Pons (tissue), 1 donor: ENCODE measurements around the gene NR4A1.

Experiments used
- DNase-seq: peaks from one replicate; pipeline ENCODE4 v3.0.0-alpha.2; 2016; ENCODE audit warnings: low spot score

The NR4A1 gene

DNA sequence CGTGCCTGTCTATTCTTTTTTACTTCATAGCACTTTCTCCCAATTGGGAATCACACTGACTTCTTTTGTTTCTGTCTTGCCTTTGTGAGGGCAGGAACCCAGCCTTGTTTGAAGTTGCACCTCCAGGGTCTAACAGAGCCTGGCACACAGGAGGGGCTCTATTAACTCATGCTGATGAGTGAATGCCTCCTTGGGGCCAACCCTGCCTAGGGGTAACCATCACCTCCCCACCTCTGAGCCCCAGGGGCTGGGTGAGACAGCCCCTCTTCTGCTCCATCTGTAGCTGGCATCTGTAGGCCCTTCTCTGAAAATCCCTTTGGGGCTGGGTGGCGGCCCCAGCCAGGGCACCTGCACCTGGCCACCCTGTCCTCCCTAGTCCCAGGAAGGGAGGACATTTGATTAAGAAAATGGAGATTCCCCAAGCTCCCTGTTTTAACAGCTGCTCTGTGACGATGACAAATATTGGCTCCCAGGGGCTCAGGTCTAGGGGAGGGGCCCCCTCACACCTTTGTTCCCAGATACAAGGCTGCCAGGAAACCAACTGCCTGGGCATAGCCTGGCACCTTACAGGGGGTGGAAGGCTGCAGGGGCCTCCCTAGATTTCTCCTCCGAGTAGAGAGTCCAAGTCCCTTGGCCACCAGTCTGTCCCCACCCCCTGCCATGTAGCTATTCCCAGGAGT lies 32.7 kb upstream of the NR4A1 start:
- no peak for DNase-seq

DNA sequence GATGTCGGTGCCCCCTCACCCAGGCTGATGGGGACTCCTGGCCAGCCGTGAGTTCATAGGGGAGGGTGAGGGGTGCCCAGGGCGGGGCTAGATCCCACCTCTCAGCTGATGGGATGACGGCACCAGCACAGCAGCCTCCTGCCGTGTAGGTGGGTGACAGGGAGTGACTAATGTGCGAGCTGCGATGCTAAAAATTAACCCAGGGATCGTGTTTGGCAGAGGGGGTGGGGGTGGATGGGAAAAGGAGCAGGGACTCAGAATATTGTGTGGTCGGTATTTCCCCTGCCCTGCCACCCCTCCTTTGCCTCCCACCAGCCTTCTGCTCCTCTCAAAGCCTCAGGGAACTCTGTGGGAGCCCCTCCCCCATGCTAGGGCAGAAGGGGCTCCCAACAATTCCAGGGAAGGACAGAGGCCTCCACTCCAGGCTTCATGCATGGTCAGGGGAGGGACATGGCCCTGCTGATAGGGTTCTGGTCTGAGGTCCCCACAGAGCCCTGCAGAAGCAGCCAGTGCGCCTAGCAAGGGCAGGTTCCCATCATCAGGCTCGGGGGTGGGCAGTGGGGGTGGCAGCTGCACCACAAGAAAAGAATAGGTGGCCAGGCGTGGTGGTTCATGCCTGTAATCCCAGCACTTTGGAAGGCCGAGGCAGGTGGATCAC lies 32.0 kb upstream of the NR4A1 start:
- DNase-seq = no peak

DNA sequence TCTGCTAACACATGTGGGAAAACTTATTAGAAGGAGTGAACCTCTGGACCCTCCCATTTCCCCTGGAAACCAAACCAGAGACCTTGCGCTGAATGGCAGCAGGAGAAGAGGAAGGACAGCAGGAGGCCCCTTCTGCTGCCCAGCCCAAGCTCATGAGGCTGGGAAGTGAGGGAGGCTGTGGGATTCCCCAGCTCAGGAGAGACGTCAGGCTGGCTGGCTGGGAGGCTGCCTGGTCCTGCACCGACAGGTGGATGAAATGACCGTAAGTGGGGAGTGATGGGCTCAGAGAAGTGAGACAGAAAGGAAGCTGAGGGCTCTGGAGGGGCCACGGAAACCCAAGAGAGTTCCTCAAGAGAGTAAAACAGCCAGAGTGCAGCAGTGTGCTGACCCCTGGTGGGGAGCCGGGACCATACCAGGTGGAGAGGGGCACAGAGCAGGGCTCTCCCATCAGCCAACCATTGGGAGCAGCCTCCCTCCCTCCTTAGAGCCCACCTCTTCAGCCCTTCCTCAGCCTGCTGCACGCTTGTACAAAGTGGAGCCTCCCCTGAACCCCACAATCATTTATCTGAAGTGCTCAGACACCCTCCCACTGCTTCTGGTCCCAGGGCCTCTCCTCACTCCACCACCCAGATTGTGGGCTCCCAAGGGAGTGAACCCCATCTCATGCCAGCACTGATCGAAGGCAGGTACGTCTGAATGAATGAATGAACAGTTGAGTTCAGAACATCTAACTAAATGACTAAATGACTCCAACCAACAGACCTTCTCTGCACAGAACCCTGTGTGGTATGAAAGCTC lies 30.5 kb upstream of the NR4A1 start:
- no peak for DNase-seq

DNA sequence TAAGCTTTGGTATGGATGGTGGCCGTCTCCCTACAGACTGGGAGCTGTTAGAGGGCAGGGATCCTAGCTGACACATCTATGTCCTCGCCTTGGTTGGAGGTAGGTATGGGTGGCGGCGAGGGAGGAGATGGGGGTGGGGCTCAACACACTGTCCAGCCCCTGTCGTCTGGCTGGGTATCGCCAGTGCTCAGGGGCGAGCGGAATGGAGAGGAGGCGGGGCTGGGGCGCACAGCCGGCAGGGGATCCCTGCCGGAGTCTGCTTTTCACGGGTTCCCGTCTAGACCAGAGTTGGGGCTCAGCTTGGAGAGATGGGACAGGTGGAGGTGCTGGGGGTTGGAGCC lies 28.4 kb upstream of the NR4A1 start:
- no peak for DNase-seq

DNA sequence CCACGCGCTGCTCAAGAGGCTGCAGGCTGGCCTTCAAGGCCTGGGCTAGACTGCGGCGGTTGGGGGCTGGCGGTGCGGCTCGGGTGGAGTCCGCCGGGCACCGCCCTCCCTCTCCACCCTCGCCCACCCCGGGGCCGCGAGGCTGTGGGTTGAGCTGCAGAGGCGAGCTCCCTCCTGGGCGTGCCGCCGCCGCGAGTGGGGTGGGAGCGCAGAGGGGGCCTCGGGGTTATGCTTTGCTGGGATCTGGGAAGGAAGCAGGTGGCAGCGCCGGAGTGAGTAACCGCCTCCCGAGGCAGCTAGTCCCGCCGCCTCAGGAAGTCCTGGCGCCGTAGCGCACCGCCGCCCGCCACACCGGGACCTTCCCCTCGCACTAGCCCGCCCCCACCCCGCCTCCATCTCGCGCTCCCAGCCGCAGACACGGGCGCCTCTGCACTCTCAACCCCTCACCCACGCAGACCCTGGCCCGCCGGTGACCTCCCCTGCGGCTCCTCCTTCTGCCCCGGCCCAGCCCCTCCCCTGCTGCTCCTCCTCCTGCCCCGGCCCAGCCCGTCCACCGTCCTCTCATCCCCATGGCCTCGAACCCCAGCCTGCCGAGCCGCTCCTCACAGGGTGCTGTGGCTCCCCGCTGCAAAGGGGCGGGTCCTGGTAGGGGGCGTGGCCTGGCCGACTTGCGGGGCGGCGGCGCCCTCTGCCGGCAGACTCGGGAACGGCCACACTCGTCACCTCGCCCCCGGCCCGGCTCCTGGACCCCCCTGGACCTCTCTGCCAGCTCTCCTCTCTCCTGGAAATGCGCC lies 27.9 kb upstream of the NR4A1 start:
- peak; percentile 52 for DNase-seq

DNA sequence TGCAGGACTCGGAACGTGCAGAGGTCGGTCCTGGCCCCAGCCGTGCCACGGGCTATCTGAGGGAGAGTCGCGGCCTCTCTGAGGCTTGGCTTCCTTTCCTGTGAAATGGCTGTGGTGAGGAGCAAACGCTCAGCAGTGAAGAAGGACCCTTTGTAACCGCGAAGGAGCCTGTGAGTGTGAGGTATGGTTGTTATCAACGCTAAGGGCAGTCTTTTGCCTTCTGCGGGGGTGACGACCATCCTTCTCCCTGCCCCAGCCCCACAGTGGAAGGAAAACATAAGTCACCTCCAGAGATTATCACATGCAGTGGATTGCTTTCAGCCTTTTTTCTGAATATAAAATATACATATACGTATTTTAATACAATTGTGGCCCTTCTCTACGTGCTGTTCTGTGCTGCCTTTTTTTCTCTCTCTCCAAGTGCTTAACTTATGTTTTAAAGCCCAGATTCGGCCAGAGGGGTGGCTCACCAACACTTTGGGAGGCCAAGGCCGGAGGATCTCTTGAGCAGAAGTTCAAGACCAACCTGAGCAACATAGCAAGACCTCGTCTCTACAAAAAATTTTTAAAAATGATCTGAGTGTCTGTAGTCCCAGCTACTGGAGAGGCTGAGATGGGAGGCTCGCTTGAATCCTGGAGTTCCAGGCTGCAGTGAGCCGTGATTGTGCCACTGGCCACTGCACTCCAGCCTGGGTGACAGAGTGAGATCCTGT lies 27.1 kb upstream of the NR4A1 start:
- DNase-seq = no peak

DNA sequence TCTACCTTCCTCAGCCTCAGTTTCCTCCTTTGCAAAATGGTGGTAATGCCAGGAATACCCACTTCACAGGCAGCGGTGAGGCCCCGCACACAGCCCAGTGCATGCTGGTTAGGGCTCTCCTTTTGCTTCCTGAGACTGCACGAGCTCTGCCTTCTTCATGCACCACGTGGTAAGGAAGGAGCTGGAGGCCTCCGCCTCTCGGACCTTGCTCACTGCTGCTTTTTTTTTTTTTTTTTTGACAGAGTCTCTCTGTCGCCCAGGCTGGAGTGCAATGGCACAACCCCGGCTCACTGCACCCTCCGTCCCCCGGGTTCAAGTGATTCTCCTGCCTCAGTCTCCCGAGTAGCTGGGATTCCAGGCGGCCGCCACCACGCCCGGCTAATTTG lies 26.4 kb upstream of the NR4A1 start:
- DNase-seq = peak; percentile 47

DNA sequence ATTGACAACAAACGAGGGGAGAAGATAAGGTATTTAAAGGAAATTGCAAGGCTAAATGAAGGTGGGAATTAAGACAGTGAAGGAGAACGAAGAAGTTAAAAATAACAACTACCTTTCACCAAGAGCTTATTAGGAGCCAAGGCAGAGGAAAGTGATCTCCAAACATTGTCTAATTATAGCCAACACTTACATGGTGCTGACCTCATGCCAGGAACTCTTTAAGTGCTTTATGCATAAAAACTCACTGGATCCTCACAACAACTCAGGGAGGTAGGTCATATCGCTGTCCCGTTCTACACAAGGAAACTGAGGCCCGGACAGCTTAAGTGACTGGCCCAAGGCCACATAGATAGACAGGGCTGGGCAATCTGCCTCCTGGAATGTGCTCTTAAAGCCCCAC lies 25.0 kb upstream of the NR4A1 start:
- DNase-seq = no peak

DNA sequence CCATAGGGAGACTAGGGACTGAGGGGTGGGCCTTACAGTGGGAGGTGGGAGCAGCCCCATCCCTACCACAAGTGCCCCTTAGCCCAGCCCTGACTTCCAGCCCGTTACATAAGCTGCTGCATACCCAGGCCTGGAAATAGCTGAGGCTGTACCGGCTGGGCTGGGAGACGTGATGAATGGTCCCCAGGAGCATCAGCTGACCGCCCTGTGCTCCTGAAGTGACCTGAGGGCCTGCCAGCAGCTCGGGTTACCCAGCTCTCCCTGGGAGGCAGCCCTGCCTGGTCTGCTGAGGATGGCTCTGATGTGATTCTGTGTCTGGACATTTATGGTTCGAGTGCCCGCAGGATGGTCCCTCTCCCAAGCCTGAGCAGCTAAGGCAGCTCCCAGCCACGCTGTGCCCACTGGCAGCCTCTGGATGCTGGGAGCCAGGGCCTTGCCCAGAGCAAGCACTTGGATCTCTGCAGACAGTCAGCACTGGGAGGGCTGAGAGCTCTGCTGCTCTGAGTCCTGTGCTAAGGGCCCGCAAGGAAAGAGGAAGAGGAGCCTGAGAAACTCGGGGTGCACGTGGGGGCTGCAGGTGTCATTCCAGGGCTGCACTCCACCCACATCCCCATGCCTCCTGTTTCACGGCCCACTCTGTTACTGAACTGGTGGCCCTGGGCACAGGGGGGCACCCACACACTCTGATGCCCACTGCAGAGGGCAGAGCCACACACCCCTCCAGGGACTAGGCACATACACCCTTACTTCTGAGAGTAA lies 24.0 kb upstream of the NR4A1 start:
- DNase-seq = no peak

DNA sequence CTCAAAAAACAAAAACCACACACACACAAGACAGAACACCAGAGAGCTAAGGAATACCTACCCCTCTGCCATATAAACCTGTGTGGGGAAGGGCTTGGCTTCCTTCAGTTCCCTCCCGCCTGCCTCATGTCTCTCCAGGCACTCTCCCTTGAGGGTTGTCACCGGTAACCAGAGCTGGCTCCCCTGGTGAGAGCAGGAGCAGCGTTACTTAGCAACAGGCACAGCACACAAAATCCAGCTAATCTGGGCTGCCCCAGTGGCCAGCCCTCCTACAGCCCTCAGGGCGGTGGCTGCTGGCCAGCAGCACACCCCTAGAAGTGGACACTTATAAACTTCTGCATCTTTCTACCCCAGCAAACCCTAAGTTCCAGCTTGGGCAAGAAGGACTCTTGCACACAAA lies 21.6 kb upstream of the NR4A1 start:
- DNase-seq = no peak

DNA sequence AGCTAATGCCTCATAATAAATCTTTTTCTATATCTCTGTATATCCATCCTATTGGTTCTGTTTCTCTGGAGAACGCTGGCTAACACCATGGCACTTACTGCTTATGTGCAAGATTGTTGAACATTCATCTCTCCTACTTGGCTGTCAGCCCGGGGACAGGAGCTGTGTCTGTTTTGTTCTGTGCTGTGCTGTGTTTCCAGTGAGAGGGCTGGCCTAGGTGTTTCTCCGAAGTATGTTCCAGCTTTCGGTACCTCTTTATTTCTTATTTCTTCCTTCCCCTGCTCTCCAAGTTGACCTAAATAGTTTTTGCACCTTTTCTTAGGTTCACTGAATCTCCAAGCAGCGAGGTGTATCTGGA lies 18.8 kb upstream of the NR4A1 start:
- DNase-seq = peak; percentile 78

DNA sequence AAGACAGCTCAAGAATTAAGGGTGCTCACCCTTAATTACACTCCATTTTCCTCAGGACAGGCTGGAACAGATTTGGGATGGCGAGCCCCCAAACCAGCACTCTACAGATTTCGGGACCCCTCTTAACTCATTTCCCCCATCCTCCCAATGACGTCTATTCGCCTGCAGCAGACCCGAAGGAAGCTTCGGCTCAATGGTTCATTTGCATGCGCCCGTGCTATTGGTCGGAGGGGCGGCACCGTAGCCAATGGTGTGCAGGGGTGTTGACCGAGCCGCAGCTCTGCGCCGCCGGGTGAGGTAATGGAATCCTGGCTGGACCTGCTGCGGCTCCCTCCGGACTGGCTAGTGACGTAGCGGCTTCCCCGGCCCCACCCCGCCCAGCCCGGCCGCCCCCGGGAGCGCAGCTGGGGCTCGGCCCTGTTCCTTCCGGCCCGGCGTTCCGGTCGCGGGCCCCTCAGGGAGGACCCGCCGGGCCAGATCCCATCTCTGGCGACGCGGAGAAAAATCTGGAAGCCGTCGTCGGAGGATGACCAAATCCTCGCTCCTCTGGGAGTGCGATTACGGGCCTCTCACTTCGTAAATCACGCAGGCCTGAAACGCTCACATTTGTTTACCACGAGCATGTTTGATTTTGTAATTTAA lies 18.3 kb upstream of the NR4A1 start:
- peak; percentile 95 for DNase-seq

DNA sequence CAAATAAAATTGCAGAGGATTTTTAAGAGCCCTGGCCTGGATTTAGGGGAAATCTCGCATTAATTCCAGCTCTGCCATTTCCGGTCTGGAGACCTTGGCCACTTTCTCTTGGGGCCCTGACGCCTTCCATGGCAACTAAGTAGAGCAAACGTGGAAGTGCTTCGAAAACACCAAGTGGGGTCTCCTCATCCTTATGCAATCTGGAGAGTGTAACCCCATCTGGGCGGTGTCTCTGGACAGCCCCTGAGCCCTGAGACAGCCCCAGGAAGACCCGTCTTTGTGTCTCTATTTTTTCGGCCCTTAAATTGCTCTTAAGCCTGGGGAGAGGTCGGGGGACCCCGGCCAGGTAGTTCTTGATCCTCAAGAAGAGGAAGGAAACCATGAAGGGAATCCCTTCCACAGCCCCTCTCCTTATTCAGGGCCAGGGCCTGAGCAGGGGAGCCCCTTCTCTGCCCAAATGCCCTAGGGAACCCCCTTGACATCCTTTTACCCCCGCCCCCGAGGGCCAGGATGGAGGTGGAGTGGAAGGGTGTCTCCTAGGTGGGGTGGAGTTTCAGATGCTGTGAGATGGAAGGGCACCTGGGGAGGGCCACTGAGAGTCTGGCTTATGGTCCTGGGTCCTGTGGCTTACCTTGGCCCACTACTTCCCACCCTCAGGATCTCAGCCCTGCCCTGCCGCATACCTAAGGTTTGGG lies 17.6 kb upstream of the NR4A1 start:
- no peak for DNase-seq

DNA sequence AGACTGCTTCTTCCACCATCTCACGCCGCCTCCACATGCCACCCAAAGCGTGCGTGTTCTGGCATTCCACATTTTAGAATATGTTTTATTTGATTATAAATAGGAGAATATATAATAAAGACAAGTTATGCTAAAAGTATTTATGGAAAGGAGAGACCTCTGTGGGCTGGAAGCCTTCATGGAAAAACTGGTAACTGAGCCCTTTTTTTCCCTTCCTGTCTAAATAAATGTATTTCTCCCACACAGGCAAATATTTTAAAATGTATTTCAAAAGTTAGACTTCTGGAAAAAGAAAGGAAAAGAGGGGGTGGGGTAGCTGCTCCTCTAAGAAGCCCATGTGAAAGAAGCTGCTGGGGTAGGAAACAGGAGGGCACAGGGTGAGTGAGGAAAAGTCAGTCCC lies 16.1 kb upstream of the NR4A1 start:
- DNase-seq = no peak

DNA sequence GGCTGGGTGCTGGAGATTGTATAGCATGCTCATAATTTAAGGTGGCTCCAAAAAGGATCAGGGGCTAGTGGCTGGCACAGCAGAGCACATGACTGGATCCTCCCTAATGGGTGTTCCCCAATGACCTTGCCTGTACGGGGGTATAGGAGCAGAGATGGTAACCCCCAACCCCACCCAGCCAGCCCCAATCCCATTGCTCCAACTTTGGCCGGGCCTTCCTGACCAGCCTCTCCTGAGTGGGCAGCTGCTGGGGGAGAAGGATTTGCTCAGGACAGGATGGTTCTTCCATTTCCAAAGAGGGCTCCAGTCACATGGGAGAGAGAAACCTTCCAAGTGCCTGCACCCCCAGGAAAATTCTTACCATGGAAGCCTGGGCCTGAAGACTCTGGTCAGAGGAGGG lies 15.3 kb upstream of the NR4A1 start:
- no peak for DNase-seq

DNA sequence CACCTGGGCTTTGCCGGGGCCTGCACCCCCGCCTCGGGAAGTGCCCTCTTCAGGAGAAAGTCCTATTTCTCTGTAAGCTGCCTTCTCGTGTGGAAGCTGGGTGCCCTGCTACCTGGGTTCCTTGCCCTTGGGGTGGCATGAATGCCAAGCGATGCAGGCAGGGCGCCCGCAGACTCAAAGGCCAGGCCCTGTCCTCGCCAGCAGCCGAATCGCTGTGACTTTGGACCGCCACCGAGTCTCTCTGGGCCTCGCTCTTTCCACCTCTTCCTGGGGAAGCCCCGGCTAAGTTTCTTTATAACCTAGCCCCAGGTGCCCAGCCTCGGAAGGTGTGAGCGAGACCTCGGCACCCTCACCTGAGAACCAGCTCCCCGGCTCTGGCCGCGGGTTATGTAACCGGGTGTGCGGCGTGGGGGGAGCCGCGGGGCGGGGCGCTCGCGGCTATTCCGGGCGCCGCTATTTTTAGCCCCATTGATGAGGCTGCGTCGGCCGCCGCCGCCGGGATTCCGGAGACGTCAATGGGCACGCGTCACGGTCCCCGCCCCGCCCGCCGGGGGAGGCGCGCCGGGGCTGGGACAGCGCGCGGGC lies 14.6 kb upstream of the NR4A1 start:
- DNase-seq = no peak

DNA sequence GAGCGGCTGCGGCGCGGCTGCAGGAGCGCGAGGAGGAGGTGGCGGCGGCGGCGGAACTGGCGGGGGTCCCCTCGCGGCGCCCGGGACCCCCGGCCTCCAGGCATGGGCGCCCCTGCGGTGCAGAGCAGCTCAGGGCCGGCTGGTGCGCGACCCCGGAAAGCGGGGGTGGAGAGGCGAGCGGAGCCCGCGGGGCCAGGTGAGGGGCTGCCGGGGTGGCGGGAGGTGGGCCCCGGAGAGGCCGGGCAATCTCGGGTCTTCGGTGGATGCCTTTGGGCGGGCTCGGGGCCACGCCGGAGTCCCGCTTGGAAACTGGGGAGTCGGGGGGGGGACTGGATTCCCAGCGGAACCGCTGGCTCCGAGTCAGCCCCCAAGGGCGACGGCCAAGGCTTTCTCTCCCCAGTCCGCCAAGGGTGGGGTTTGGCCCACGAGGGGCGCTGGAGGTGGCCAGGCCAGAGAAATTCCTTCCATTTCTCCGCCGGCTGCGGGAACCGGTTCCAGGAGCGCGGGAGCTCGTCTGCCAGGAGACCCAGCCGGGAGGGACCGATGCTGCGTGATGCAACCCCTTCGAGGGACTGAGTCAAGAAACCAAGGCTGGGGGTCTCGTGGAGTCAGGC lies 13.9 kb upstream of the NR4A1 start:
- no peak for DNase-seq

DNA sequence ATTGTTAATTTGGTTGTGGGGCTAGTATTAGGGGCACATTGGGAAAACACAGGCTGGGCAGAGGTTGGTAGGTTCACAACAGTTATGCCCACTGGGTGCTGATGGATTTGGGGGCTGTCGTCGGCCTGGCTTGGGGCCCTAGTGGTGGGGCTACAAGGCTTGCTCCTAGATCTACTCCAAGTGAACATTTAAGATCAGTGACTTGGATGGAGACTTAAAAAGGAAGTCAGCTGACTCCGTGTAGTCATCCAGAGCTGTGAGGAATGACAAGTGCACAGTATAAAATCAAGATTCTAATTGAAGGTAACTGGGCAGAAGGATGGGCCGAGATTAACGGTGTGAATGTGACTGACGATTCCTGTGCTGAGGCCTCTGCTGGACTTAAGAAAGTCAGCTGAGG lies 12.8 kb upstream of the NR4A1 start:
- no peak for DNase-seq

DNA sequence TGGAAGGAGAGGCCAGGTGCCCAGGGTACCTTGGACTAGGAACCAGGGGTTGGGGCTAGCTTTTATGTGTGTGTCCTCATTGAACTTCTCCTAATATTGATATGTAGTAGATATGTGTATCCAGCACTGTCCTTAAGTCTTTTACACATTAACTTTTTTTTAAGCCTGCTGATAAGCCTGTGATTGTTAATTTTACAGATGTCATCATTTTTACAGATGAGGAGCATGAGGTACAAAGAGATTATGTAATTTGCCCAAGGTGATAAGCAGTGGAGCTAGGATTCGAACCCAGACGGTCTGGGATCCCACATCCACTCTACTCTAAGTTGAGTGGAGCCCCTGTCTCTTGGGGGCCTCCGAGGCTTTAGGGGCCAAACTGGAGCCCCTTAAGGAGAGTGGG lies 10.2 kb upstream of the NR4A1 start:
- DNase-seq = no peak
